Gastroesophageal sphincter (tissue), 4 donors: ENCODE measurements around the gene ITM2B. TPM values are rescaled to one million over a fixed set of nuclear protein-coding genes. Genes with fewer than 3 reads are reported as not detected.
"Not testable (repeated sequence)": the region's sequence is repeated elsewhere in the genome, so short reads cannot be mapped to it uniquely, and the experiment has no call there.

Experiments
- ATAC-seq: fragments of 150-250 bp; one replicate; pipeline ENCODE4 v1.9.1; 2016; ENCODE audit warnings: mild to moderate bottlenecking, moderate library complexity
- H3K27ac ChIP-seq, 4 donors: fragments of 200-600 bp; sonication (generic) in 3 of 4; 1 replicate in 3 of 4; 2 replicates in 1 of 4; pipeline ENCODE4 v1.5.1; 2016 to 2019
- H3K27me3 ChIP-seq: fragments of 200-600 bp; sonication (generic); one replicate; pipeline ENCODE4 v1.5.1; 2019
- H3K36me3 ChIP-seq, 2 donors: fragments of 200-600 bp; sonication (generic); one replicate each; pipeline ENCODE4 v1.5.1; 2019; ENCODE audit warnings: control low read depth in 1 of 2
- H3K4me1 ChIP-seq, 3 donors: fragments of 200-600 bp; sonication (generic); 1 replicate in 2 of 3; 2 replicates in 1 of 3; pipeline ENCODE4 v1.5.1; 2016 to 2019; ENCODE audit warnings: control low read depth in 2 of 3
- H3K4me3 ChIP-seq, 2 donors: fragments of 200-600 bp; sonication (generic); one replicate each; pipeline ENCODE4 v1.5.1; 2019; ENCODE audit warnings: mild to moderate bottlenecking in 1 of 2, moderate library complexity in 1 of 2
- H3K9me3 ChIP-seq, 3 donors: fragments of 200-600 bp; sonication (generic); one replicate each; pipeline ENCODE4 v1.5.1; 2017 to 2019; ENCODE audit warnings: control low read depth in 2 of 3
- CTCF ChIP-seq, 4 experiments: fragments of 200-600 bp in 2 of 4; fragments of 450-650 bp in 2 of 4; sonication (generic) in 1 of 4; IDR thresholded peaks; one replicate each; pipeline ENCODE4 v1.5.1; 2017 to 2019; ENCODE audit warnings: antibody characterized with exemption in 4 of 4, mild to moderate bottlenecking in 2 of 4, moderate library complexity in 2 of 4
- EP300 ChIP-seq: sonication (generic); formaldehyde crosslinking; IDR thresholded peaks from one replicate; pipeline ENCODE4 v1.6.1; 2017; ENCODE audit warnings: antibody characterized with exemption, mild to moderate bottlenecking
- POLR2A ChIP-seq, 2 donors: fragments of 450-650 bp; IDR thresholded peaks; one replicate each; pipeline ENCODE4 v1.6.1; 2017; ENCODE audit warnings: antibody characterized with exemption in 2 of 2, mild to moderate bottlenecking in 2 of 2, moderate library complexity in 1 of 2
- POLR2AphosphoS5 ChIP-seq: sonication (generic); formaldehyde crosslinking; IDR thresholded peaks from one replicate; pipeline ENCODE4 v1.6.1; 2017; ENCODE audit warnings: antibody characterized with exemption
- WGBS, 2 donors: methylation state at CpG; one replicate each; pipeline ENCODE4 v1.1.5; 2018; ENCODE audit warnings: low coverage in 1 of 2; 5-methylcytosine and 5-hydroxymethylcytosine counted together
- total RNA-seq, 4 donors: library from RNA; depleted of rRNA; stranded (reverse); fragments of >200 nt; gene quantifications; one replicate each; pipeline ENCODE4 v1.1.0, GENCODE V29; 2016

Gene ITM2B
- total RNA-seq, 4 donors from 2014 or later: 263 to 380 (median 300) TPM

- peak overlapping the region; percentile 86 to 91 for H3K4me3 ChIP-seq
- ATAC-seq: no peak
- peaks cover 0 to 59% (median 5%) of the 10 kb centered on the region in 3 donors for H3K4me1 ChIP-seq
- TF ChIP-seq POLR2A (IDR thresholded peaks at IDR 0.05) (no peak), POLR2AphosphoS5 (no peak), EP300 (no peak), CTCF (IDR thresholded peaks at IDR 0.05) (no peak)
- H3K36me3 ChIP-seq: peaks cover 0 to 3% of the 10 kb centered on the region in 2 donors
- H3K9me3 ChIP-seq: no peaks in the 10 kb centered on the region
- 7 to 10% methylated on average over 5 to 7 of the region's 7 CpGs for WGBS, 2 donors
- peak overlapping the region; percentile 94 to 99 (median 96) for H3K27ac ChIP-seq
- H3K27me3 ChIP-seq: no peaks in the 10 kb centered on the region
Observed at GRCh38 chr13:48234566-48235340, 1.7 kb downstream of the ITM2B start.

GRCh38 chr13:48235341-48236135, 2.5 kb downstream of the ITM2B start:
- ATAC-seq: no peak
- H3K4me1 ChIP-seq: peaks cover 0 to 66% (median 5%) of the 10 kb centered on the region in 3 donors
- 12 to 17% methylated on average over 6 to 7 of the region's 7 CpGs for WGBS, 2 donors
- peak overlapping the region; percentile 86 to 91 for H3K4me3 ChIP-seq
- peaks cover 0 to 8% of the 10 kb centered on the region in 2 donors for H3K36me3 ChIP-seq
- TF ChIP-seq POLR2A (IDR thresholded peaks at IDR 0.05) (peak in 1 of 2 donors; percentile 36), POLR2AphosphoS5 (peak; percentile 38), EP300 (no peak), CTCF (IDR thresholded peaks at IDR 0.05) (no peak)
- H3K27me3 ChIP-seq: no peaks in the 10 kb centered on the region
- H3K27ac ChIP-seq: peak overlapping the region; percentile 94 to 99 (median 96)
- no peaks in the 10 kb centered on the region for H3K9me3 ChIP-seq

- Histone ChIP-seq H3K27me3 (no peaks in the 10 kb centered on the region), H3K27ac (peak overlapping the region; percentile 37 to 99 (median 77)), H3K9me3 (no peaks in the 10 kb centered on the region), H3K4me3 (peak overlapping the region; percentile 86 to 91), H3K36me3 (peaks cover 0 to 8% of the 10 kb centered on the region in 2 donors), H3K4me1 (peaks cover 0 to 76% (median 5%) of the 10 kb centered on the region in 3 donors)
- TF ChIP-seq POLR2A (IDR thresholded peaks at IDR 0.05): no peak
- no peak for TF ChIP-seq EP300
- no peak for TF ChIP-seq CTCF (IDR thresholded peaks at IDR 0.05)
- TF ChIP-seq POLR2AphosphoS5: peak; percentile 48
- WGBS, 2 donors: 29 to 34% methylated on average over 2 to 3 of the region's 3 CpGs
- ATAC-seq: peak; percentile 33
Observed at GRCh38 chr13:48236528-48237353, 3.7 kb downstream of the ITM2B start.

- WGBS, 2 donors: 95 to 98% methylated on average over 4 to 5 of the region's 6 CpGs
- peaks cover 0 to 87% (median 5%) of the 10 kb centered on the region in 3 donors for H3K4me1 ChIP-seq
- not testable (repeated sequence) for ATAC-seq, H3K36me3 ChIP-seq, H3K4me3 ChIP-seq, H3K27ac ChIP-seq, H3K27me3 ChIP-seq, H3K9me3 ChIP-seq
Observed at GRCh38 chr13:48239369-48239768, 6.4 kb downstream of the ITM2B start.

GRCh38 chr13:48241651-48242050, 8.6 kb downstream of the ITM2B start:
- H3K27ac ChIP-seq: no peak overlapping the region
- ATAC-seq: no peak
- no peaks in the 10 kb centered on the region for H3K27me3 ChIP-seq
- 50 to 52% methylated on average over 4 of the region's 4 CpGs for WGBS, 2 donors
- H3K9me3 ChIP-seq: no peaks in the 10 kb centered on the region
- TF ChIP-seq EP300: no peak
- TF ChIP-seq POLR2A (IDR thresholded peaks at IDR 0.05): no peak
- no peak for TF ChIP-seq CTCF (IDR thresholded peaks at IDR 0.05)
- TF ChIP-seq POLR2AphosphoS5: no peak
- peaks cover 0 to 8% of the 10 kb centered on the region in 2 donors for H3K36me3 ChIP-seq
- H3K4me3 ChIP-seq: no peak overlapping the region
- H3K4me1 ChIP-seq: peaks cover 0 to 95% (median 5%) of the 10 kb centered on the region in 3 donors
